ENCODE measurements around the gene SLC25A42.

The SLC25A42 gene

DNA sequence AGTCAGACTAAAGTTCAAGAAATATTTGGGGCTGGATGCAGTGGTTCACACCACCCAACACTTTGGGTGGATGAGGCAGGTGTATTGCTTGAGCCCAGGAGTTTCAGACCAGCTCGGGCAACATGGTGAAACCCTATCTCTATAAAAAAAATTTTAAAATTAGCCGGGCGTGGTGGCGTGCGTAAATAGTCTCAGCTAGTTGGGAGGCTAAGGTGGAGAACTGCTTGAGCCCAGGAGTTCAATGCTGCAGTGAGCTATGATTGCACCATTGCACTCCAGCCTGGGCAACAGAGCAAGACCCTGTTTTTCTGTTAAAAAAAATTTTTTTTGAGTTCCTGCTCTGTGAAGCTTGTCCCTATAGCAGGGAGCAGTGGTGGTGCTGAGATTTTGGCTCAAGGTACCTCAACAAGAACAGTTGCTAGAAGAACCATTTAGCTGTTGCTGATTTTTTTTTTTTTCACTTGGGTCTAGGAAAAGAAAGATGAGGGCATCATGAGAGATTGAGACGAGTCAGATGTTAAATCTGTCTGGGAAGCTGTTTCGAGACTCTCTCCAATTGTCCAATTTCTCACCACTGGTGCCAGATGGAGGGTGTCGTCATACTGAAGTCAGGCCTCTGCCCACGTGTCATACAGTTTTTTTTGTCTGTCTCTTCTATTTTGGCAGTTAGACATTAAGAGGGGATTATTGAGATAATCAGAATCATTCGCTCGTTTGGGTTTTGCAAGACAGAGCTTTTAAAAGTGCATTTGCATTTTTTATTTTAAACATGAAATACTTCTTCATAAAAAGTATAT, 3.7 kb downstream of the SLC25A42 start:
- in situ Hi-C loops (cut with MboI; ENCODE audit: low sequenced_read_pairs), result no loop called here

DNA sequence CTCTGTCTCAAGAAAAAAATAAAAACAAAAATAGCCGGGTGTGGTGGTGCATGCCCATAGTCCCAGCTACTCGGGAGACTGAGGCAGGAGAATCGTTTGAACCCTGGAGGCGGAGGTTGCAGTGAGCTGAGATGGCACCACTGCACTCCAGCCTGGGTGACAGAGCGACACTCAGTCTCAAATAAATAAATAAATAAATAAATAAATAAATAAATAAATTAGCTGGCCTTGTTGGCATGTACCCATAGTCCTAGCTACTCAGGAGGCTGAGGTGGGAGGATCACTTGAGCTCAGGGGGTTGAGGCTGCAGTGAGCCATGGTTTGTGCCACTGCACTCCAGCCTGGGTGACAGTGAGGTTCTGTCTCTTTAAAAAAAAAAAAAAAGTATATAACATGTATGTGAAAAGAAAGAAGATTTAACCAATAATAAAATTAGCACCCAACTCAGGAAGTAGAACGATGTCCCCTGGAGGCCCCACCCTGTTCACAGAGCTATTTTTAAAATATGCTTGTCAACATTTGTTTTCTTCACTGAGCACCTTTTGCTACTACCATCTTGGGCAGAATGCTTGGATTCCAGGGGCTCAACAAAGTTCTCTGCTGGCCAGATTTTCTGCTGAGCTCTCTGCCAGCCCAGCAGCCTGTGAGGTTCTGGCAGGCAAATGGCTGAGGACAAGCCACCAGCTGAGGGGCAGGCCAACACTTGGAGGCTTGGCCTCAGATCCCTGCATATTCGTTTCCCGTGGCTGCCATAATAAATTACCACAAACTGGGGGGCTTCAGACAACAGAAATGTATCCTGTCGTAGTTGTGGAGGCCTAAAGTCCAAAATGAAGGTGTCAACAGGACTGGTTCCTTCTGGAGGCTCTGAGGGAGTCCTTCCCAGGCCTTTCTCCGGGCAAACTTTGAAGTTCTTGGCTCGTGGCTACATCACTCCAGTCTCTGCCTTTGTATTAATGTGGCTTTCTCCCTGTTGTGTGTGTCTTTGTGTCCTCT, 5.2 kb downstream of the SLC25A42 start:
- in situ Hi-C loops (cut with MboI; ENCODE audit: low sequenced_read_pairs), result no loop called here

DNA sequence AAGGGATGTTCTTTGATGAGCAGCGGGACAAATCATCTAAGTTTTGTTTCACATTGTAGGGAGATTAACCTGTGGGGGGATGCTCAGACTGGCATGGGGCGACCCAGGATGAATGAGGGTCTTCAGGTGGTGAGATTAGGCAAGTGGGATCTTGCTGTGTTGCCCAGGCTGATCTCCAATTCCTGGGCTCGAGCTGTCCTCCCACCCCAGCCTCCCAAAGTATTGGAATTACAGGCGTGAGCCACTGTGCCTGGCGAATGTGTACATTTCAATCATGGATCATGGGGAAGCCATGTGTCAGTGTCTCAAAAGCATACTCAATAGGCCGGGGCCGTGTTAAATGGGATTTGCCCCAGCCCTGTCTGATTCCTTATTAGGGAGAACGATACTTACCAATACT, 8.1 kb downstream of the SLC25A42 start:
- in situ Hi-C loops (cut with MboI; ENCODE audit: low sequenced_read_pairs), result no loop called here

DNA sequence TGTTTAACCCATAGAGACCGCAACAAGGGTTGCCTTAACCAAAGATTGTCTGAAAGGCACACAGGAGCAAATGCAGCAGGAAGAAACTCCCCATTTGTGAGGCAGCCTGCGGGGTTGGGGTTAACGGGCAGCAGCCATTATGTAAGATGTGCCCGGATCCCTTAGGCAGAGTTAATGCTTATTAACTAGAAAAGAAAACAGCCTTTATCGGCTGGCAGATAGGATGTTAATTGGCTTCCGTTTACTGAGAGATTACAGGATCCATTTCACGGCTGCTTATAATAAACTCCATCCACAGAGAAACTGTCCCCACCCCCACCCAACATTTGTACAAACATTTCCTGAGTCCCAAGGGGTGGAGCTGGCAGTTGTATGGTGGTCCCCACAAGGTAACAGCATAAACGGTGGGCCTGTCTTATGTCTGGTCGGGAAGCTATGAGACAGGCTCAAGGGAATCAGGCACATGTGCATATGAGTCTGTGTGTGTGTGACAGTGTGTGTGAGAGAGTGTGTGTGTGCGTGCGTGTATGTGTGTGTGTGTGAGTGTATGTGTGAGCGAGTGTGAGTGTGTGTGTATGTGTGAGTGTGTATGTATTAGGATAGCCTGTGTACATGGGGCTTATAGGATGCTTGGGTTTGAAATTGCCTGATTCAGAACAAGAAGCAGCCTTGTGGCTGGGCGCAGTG, 10.5 kb downstream of the SLC25A42 start:
- in situ Hi-C loops (cut with MboI; ENCODE audit: low sequenced_read_pairs), result no loop called here

DNA sequence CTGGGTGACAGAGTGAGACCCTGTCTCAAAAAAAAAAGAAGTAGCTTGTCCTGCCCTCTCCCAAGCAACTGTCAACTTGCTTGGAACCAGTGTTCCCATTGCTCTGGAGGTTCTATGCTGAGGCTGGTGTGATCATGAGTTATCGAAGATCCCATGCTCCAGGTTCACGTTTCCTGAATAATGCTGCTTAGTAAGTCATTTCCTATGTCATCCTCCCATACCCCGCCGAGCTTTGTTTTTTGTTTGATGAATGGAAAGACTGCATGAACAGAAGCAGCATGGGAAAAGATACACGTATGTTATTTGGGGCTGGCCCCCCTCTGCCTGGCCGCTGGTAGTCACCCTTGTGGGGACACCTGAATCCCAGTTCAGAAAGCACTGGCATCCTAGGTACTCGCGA, 11.3 kb downstream of the SLC25A42 start:
- in situ Hi-C loops (cut with MboI; ENCODE audit: low sequenced_read_pairs), result no loop called here

DNA sequence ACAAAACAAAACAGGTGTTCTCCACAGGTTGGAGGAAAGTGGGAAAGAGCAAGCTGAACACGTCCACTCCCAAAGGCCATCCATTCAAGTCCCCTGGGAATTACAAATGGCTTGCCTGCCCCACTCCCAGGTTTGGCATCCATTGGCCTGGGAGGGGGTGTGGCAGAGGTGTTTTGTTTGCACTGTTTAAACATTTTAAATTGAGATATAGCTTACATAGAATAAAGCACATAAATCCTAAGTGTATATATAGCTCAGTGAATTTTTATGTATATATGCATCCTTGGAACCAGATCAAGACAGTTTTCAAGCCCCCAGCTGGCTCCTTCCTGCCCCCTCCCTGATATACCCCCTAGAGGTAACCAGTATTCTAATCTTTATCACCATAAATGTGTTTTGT, 12.7 kb downstream of the SLC25A42 start:
- in situ Hi-C loops (cut with MboI; ENCODE audit: low sequenced_read_pairs), result no loop called here

DNA sequence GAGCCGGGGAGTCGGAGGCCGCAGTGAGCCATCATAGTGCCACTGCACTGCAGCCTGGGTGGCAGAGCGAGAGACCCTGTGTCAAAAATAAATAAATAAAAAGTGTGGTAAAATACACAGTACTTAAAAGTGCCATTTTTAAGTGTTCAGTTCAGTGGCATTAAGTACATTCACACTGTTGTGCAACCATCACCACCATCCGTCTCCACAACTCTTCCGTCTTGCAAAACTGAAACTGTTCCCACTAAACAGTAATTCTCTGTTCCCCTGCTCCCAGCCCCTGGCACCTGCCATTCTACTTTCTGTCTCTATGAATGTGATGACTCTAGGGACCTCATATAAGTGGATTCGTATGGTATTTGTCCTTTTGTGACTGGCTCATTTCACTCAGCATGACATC, 13.3 kb downstream of the SLC25A42 start:
- in situ Hi-C loops (cut with MboI; ENCODE audit: low sequenced_read_pairs), result no loop called here

DNA sequence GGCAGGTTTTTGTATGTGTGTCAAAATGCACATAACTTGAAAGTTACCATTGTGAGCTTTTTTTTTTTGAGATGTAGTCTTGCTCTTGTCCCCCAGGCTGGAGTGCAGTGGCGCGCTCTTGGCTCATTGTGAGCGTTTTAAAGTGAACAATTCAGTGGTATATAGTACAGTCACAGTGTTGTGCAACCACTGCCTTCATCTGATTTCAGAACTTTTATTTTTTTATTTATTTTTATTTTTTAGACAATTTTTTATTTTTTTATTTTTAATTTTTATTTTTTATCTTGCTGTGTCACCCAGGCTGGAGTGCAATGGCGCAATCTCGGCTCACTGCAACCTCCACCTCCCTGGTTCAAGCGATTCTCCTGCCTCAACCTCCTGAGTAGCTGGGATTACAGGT, 15.0 kb downstream of the SLC25A42 start:
- in situ Hi-C loops (cut with MboI; ENCODE audit: low sequenced_read_pairs), result no loop called here

DNA sequence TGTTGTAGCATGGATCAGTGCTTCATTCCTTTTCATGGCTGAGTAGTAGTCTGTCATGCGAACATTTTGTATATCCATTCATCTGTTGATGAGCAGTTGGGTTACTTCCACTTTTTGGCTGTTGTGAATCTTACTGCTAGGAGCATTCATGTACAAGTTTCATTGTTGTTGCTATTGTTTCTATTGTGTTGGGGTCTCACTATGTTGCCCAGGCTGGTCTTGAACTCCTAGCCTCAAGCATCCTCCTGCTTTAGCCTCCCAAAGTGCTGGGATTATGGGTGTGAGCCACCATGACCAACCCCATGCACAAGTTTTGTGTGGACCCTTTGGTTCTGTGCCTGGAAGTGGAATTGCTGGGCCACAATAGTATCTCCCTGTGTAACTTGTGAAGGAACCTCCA, 15.8 kb downstream of the SLC25A42 start:
- in situ Hi-C loops (cut with MboI; ENCODE audit: low sequenced_read_pairs), result no loop called here

DNA sequence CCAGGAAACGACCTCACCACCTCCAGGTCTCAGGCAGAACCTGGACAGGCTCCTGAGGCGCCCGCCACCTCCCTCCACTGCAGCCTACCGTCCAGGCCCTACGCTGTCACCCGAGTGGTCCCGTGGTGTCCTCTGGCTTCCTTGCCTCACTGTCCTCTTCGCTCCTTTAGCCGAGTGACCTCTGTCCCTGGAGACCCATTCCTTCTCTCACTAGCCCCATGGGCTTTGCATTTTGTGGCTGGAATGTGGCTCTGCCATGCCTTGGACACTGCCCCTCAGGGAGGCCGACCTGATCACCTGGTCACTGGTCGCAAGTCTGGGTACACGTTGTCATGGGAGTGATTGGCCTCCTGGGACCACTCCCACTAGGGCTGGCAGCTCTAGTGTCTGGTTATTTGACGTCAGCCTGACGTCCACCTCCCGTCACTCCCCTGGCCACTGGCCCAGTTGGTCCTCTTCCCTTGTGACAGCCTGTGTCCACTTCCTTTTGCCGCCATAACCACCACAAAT, 17.9 kb downstream of the SLC25A42 start:
- in situ Hi-C loops (cut with MboI; ENCODE audit: low sequenced_read_pairs), result no loop called here

DNA sequence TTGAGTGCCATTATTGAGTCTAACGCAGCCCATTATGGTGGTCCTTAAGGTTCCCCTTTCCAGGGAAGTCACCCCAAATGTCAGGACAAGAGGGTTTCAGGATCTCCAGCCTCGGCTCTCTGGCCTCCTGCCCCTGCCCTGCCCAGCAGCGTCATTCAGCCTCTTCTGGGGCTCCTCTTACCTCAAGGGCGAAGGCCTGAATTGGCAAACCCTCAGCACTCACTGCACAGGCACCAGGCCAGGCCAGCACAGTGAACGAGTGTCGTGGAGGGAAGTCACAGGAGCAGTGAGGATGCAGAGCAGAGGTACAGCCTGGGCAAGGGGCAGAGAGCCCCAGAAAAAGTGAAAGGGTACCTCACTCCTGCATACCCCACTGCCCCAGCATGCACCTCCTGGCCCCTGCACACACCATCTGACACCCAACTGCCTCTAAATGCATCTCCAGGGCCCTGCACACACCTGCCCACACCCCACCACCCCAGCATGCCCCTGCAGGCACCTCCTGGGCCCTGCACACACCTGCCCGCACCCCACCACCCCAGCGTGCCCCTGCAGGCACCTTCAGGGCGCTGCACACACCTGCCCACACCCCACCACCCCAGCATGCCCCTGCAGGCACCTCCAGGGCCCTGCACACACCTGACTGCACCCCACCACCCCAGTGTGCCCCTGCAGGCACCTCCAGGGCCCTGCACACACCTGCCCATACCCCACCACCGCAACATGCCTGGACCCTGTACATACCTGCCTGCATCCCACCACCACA, 19.8 kb downstream of the SLC25A42 start:
- in situ Hi-C loops (cut with MboI; ENCODE audit: low sequenced_read_pairs), result no loop called here

DNA sequence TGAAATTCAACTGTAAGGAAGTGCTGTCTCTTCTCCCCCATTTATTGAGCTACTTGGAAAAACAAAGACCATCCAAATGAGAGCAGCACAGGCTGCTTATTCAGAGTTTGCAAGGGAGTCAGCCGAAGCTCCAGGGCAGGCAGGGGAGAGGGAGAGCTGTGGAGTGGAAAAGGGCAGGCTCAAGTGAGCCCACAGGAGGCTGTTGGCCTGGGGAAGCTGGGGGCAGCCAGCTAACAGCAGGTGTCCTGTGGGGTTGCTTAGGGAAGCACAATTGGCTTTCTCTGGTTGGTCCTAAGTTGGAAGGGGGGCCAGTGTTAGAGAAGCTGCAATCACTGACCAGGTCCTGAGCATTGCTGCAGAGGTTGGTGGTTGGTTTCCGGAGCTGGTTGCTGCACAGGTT, 23.9 kb downstream of the SLC25A42 start:
- in situ Hi-C loops (cut with MboI; ENCODE audit: low sequenced_read_pairs), result no loop called here

DNA sequence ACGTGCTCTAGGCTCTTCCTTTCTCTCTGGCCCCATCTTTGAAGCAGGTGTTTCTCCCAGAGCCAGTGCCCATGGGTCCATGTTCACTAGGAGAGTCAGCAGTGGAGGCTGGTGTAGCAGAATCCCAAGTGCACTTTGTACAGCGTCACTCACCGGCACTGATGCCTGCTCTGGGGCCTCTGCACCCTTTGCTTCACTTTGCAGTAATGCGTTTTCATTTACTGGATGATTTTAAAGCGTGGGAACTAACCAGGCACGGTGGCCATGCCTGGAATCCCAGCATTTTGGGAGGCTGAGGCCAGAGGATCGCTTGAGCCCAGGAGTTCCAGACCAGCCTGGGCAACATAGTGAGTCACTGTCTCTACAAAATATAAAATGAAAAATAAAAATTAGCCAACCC, 30.7 kb downstream of the SLC25A42 start:
- in situ Hi-C loops (cut with MboI; ENCODE audit: low sequenced_read_pairs), result no loop called here

DNA sequence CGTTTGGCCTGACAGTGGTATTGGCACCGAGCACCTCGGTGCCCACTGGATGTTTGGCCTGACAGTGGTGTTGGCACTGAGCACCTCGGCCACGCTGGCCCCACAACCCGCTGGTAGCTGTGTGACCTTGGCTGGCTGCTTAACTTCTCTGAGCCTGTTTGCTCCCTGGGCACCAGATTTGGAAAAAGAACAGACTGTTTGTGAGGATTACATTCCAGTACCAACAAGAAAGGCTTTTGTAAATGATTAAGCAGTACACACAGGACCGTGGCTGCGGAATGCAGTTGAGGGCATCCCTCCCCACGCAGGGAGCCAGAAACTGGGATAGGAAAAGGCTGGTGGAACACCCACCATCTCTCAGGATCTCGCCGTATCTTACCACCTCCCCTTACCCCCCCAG, 31.9 kb downstream of the SLC25A42 start:
- in situ Hi-C loops (cut with MboI; ENCODE audit: low sequenced_read_pairs), result no loop called here

DNA sequence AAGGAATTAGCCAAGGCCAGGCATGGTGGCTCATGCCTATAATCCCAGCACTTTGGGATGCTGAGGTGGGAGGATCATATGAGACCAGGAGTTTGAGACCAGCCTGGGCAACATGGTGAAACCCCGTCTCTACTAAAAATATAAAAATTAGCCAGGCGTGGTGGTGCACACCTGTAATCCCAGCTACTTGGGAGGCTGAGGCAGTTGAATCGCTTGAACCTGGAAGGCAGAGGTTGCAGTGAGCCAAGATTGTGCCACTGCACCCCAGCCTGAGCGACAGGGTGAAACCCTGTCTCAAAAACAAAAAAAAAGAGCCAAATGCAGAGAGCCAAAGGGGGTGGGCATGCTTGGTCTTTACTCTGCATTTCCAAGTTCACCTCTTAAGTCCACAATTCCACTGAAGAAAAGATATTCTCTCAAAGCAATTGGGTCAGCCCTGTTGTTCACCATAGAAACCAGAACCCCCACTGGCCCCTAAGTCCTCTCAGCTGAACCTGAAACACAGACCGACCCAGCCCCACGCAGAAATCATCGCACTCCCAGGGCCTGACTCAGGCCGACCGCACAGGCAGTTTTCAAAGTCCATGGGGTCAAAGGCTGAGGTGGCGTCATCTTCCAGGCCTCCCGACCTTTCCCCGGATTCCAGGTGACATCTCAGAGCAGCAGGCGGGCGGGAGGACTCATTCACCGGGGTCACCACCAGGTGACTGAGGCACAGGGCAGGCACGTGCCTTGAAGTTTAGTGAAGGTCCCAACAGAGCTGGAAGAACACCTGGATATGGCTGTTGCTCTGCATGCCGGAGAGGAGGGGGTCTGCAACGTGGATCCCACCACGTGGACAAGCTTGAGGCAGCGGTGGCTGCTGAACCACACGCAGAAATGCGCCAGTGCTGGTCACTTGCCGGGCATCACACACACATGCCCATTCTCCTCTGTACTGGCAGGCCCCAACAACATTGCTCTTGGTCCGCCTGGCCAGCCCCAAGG, 33.1 kb downstream of the SLC25A42 start:
- in situ Hi-C loops (cut with MboI; ENCODE audit: low sequenced_read_pairs), result no loop called here

DNA sequence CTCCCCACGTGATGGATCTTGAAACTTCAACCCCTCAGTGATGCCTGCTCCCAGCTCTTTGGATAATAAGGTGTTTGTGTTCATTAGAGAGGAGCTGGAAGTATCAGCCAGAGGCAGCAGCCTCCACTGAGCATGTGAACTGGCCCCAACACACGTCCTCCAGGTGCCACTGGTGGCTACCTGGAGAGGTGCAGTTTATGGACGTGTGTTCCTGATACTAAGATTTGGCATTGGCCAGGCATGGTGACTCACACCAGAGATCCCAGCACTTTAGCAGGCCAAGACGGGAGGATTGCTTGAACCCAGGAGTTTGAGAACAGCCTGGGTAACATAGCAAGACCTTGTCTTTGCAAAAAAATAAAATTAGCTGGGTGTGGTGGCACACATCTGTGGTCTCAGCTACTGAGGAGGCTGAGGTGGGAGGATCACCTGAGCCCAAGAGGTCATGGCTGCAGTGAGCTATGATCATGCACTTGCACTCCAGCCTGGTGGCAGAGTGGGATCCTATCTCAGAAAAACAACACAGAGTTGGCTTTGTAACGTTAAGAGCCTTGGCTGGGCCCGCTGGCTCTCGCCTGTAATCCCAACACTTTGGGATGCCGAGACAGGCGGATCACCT, 34.4 kb downstream of the SLC25A42 start:
- in situ Hi-C loops (cut with MboI; ENCODE audit: low sequenced_read_pairs), result no loop called here

DNA sequence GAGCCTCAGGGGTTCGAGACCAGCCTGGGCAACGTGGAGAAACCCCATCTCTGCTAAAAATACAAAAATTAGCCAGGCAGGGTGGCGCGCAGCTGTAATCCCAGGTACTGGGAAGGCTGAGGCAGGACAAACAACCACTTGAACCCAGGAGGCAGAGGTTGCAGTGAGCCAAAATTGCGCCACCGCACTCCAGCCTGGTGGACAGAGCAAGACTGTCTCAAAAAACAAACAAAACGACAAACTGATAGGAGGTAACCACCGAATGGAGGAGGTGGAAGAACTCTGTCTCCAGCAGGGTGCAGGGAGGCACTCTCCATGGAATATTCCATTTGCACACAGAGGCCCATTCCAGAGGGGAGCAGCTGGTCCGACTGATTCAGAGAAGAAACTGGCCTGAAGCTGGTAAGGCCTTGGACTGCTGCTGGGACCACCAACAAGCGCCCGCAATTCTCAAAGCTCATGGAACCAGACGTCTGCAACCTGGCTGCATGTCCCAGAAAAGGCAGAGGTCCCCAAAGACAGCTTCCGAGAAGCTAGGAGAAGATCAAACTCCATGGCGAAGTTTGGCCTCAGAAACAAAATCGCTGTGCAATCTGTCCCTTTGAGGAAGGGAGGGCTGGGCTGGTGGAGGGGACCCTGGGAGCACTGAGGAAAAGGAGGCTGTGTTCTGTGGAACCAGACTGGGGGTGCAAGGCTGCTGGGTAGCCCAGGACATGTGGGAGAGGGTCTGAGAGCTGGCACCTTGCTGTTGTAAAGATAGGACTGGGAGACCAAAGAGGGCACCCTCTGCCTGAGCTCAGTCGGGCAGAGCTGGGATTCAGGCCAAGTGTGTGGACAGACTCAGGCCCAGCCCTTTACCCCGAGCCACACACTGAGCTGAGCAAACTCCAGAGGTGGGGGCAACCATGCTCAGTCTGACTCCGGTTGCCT, 35.2 kb downstream of the SLC25A42 start:
- in situ Hi-C loops (cut with MboI; ENCODE audit: low sequenced_read_pairs), result no loop called here

DNA sequence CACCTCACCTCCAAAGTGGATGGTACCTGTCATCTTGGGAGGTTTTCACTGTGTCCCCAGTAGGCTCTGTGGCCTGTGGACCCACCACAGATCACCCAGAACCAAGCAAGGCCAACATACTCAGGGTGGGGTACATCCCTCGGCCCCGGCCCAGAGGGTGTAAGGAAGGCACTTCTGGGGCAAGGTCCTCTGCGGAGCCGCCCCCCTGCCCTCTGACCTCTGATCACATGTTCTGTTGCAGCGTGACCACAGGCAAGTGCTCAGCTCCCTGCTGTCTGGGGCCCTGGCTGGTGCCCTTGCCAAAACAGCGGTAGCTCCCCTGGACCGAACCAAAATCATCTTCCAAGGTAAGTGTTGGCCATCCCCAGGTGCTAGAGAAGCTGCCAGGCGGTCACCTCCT, 37.7 kb downstream of the SLC25A42 start:
- in situ Hi-C loops (cut with MboI; ENCODE audit: low sequenced_read_pairs), result no loop called here

Data from HL-60/S4 treated with phorbol 12-myristate 13-acetate at 8.2 ng/mL for 4 days and 3 days (cell line).